Right hindlimb (tissue), 1 donor: Measurements from ENCODE around the gene PHKB.

ENCODE experiments used
- DNase-seq: peaks from one replicate; pipeline ENCODE4 v3.0.0-alpha.2; 2018

PHKB gene

DNA sequence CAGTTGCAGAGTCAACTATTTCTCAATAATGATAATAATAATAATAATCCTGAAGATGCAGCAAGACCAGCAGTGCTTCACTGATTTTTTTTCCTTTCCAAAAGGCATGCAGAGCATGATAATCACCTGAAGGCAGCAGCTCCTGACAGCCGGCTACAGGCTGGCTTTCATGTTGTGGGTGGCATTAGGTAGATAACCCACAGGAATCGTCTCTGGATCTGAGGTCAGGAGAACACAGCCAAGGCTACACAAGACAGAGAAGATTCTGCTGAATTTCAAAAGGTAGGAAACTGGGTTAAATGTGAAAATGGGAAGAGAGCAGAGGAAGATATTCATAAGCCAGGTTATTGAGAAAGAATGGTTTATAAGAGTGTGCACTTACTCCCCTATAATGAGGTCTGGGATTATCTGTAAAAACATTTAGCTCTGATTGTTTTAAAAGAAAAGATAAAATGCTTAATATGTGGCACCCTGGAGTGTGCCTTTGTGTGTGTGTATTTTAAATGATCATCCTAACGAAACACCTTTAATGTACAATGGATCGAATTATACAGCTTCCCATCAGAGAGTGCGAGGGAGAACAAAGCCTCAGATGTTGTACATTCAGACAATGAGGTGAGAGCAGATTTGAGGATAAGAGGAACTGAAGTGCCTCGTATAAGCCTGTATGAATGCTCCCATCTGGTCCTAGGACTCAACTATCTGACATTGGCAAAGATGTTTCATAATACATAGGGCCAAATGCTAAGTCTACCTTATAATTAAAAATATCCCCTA lies 273.1 kb downstream of the PHKB start:
- DNase-seq: no peak

DNA sequence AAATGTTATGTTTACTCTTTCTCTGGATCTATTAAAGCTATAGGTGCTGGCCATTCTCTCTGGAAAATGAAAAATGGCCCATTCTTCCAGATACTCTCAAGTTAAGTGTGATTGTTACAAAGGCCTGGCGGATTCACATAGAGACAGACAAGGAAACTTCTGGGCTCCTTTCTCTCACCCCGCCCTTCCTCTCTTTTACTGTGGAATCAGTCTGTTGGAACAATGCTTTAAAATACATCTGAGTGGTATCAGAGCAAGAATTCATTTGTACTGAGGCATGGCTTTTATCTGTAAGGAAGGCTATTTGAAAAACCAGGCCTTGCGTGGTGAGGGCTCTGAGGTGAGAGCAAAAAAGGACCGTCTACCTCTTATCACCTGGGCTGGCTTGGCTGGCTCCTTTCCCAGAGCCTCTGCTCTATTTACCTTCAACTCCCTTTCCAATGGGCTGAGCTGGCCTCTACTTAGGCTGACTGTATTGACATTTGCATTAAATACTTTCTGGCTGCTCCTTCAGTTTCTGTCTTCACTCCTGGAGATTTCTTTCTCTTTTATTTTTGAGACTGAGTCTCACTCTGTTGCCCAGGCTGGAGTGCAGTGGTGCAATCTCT lies 274.0 kb downstream of the PHKB start:
- DNase-seq: no peak

DNA sequence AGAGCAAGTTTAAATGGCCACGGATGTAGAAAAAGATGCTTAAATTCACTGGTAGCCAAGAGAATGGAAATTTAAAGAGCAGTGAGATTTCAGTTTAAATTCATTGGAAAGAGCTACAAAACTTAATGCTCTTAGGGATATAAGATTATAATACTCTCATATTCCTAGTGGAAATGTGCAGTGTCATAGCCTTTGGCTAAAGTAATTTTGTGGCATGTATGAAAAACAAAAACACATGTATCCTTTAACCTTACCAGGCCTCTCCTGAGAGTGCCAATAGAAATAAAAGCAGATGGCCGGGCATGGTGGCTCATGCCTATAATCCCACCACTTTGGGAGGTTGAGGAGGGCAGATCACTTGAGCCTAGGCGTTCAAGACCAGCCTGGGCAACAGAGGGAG lies 289.2 kb downstream of the PHKB start:
- no peak for DNase-seq
